Measurements from ENCODE around the gene YWHAG.

GRCh38 chr7:76333511-76334101 is 25.2 kb downstream of the YWHAG start:
- TF ChIP-seq, protein P1, sequence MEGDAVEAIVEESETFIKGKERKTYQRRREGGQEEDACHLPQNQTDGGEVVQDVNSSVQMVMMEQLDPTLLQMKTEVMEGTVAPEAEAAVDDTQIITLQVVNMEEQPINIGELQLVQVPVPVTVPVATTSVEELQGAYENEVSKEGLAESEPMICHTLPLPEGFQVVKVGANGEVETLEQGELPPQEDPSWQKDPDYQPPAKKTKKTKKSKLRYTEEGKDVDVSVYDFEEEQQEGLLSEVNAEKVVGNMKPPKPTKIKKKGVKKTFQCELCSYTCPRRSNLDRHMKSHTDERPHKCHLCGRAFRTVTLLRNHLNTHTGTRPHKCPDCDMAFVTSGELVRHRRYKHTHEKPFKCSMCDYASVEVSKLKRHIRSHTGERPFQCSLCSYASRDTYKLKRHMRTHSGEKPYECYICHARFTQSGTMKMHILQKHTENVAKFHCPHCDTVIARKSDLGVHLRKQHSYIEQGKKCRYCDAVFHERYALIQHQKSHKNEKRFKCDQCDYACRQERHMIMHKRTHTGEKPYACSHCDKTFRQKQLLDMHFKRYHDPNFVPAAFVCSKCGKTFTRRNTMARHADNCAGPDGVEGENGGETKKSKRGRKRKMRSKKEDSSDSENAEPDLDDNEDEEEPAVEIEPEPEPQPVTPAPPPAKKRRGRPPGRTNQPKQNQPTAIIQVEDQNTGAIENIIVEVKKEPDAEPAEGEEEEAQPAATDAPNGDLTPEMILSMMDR (IDR thresholded peaks at IDR 0.05) = no peak
- TF ChIP-seq POLR2AphosphoS5 (IDR thresholded peaks at IDR 0.05) = no peak
- TF ChIP-seq POLR2A (IDR thresholded peaks at IDR 0.05) = no peak
- TF ChIP-seq EP300 (IDR thresholded peaks at IDR 0.05) = no peak
